Right renal cortex interstitium (tissue), 3 donors: ENCODE data around the gene ERMAP. TPM values are rescaled to one million over a fixed set of nuclear protein-coding genes. Genes with fewer than 3 reads are reported as not detected.

ENCODE experiments used
- DNase-seq, 3 donors: peaks; one replicate each; pipeline ENCODE4 v3.0.0-alpha.2; 2013; ENCODE audit warnings: low read depth in 3 of 3, low spot score in 2 of 3
- polyA plus RNA-seq, 3 donors: library from polyadenylated mRNA; unstranded; fragments of 120-200 nt; gene quantifications; one replicate each; pipeline ENCODE4 v1.2.1, GENCODE V29; 2013; ENCODE audit not compliant: insufficient read length in 3 of 3

The ERMAP gene, protein sequence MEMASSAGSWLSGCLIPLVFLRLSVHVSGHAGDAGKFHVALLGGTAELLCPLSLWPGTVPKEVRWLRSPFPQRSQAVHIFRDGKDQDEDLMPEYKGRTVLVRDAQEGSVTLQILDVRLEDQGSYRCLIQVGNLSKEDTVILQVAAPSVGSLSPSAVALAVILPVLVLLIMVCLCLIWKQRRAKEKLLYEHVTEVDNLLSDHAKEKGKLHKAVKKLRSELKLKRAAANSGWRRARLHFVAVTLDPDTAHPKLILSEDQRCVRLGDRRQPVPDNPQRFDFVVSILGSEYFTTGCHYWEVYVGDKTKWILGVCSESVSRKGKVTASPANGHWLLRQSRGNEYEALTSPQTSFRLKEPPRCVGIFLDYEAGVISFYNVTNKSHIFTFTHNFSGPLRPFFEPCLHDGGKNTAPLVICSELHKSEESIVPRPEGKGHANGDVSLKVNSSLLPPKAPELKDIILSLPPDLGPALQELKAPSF
- 10 to 100 TPM; 21.2 to 21.8 (median 21.7) TPM for polyA plus RNA-seq

DNA sequence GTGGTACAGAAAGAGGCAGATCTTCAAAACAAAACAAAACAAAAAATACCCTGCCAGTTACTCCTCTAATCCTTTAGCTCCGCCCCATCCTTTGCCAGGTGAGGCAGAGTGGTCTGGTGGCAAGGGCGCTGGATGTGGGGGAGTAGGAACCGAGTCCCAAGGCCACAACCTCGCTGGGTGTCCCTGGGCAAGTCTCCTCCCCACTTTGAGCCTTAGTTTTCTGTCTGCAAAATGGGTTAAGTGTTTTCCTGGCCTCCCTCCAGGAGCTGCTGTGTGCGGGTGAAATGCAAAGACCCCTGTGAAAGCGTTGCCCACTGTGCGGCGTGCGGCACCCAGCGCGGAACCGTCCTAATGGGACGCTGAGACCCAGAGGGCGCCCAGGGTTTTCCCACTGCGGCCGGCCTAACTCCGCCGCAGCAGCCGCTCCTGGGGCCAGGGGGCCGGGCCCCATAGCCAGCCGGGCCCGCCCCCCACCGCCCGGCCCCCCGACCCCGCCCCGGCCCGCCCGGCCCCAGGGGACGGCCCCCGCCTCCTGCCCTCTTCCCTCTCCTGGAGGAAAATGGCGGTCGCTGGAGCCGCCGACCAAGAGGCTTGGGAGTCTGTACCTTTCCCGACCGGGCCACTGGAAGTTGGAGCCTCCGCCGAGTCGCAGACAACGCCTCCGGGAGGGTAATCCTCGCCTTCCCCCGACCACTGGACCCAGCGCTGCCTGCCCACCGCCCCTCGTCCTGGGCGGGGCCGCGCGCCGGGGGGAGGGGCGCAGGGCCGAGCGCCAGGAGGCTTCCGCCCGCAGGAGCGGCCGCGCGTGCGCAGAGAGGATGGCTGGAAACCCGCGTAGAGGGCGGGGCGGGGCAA, at the start of gene ERMAP, which contains the start of gene SVBP:
TSS of gene ERMAP (plus strand) at position 538 of the 855 bp plus-strand sequence. CDS start 13,327 bp downstream, outside the sequence.
TSS of gene SVBP (minus strand) at position 813 of the 855 bp plus-strand sequence. CDS start 853 bp downstream, outside the sequence.
- peak; percentile 74 to 81 (median 81) for DNase-seq

DNA sequence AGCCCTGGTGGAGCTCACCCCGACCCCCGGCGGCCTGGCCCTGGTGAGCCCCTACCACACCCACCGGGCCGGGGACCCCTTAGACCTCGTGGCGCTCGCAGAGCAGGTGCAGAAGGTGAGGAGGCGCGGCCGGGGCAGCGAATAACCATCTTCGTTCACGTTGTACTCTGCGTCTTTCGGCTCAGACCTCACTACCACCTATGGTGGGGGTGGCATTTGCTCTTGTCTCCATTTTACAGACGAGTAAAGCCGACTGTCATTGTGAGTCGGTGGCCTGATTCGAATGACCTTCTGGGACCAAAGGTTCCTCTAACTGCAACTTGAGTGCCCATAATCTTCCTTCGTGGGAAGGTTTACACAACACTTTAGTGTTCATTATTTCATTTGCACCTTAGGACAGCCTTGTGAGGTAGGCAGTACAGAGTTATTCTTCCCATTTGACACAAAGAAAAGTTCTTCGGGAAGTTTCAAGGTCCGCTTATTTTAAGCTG, 49.4 kb upstream of the ERMAP start:
- no peak for DNase-seq

DNA sequence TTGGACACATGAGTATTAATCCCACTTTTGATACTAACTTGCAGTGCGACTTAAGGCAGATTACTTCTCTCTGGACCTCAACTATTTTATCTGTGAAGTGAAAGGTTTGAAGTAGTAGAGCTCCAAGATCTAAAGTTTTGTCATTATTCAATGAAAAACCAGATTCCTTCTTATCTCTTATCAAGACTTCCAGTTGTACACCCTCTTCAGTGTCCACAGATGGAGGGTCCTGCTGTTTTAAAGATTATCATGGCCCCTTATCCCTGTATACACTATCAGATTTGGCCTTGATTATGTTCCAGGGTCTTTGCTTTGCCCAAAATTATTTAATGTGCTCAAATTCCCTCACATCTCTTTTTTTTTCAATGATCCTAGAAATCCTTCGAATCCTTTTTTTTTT, 48.8 kb upstream of the ERMAP start:
- DNase-seq = no peak

DNA sequence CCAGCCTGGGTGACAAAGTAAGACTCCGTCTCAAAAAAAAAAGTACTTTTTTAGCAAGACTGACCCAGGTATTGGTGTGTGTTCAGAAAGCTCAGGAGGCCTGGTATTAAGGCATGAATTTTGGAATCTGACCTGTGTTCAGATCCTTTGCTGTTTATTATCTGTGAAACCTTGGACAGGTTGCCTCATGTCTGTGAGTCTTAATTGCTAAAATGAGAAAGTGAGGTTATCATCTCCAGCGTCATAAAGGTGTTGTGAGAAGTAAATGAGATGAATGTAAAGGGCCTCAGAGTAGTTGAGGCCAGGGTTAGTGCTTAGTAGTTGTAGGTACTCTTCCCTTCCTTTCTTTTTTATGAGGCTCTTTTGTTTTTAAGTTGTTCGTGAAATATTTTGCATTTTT, 47.1 kb upstream of the ERMAP start:
- DNase-seq = no peak

DNA sequence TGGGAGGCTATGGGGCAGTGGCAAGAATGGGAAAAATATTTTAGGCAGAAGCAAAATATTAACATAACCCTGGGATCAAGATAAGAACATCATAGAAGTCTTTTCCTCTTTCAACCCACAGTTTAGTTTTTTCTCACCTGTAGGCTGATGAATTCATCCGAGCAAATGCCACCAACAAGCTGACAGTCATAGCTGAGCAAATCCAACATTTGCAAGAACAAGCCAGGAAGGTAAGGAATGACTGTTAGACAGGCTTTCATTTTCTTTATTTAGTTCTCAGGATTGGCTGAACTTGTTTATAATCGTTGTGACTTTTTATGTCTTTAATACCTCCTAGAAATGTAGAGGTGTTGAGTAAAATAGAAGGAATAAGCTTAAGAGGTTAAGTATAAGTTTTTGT, 43.5 kb upstream of the ERMAP start:
- DNase-seq = no peak

DNA sequence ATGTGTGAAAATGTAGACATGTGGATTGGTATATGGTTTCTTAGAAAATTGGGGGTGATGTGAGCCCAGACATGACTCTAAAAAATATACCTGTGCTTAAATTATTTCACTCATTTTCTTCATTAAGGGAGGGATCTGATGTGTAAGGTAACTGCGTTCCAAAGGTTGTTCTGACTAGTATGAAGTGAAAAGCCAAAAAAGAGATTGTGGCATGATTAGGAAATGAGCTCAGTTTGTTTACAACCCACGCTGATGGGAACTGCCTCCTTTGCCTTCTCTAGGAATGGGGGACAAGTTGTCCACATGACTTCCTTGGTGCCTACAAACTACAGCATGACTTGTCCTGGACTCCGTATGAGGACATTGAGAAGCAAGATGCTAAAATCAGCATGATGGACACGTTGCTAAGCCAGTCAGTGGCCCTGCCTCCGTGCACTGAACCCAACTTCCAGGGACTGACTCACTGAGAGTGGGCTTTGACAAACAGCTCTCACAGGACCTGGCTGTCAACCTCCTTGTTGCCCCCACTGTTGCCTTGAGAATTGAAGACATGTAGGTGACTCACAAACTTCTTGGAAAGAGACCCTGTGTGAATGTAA, 41.9 kb upstream of the ERMAP start:
- no peak for DNase-seq

DNA sequence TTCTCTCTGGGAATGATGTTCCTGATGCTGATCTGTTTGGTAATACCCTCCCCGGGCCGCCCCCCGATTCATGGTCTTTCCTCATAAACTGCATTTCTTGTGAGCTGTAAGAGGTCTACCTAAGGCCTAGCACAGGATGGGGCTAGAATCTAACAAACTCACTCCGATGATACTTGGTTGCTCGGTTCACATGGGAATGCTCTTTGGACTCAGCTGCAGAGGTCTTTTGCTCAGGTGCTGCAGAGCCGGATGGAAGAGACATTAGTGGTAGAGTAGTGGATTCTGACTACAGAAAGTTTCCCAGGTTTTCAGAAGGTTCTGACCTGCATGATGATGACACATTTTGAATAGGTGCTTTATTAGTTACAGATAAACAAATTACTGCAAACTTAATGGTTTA, 40.4 kb upstream of the ERMAP start:
- no peak for DNase-seq

DNA sequence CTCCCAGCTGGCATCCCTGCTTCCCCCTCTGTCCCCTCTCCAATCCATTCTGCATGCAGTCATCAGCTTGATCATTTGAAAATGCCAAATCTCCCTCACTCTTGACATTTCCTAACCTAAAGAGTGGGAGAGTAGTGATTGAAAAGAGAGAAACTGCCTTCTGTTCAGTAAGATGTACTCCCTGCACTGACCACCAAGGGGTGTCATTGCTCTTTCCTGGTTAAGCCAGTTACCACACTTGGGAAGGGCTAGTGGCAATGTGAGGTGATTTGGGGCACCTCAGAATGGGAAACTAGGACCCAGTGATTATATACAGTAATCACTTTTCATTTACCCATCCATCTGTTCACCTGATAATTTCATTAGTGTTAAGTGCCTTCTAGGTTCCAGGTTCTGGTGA, 39.1 kb upstream of the ERMAP start:
- no peak for DNase-seq

DNA sequence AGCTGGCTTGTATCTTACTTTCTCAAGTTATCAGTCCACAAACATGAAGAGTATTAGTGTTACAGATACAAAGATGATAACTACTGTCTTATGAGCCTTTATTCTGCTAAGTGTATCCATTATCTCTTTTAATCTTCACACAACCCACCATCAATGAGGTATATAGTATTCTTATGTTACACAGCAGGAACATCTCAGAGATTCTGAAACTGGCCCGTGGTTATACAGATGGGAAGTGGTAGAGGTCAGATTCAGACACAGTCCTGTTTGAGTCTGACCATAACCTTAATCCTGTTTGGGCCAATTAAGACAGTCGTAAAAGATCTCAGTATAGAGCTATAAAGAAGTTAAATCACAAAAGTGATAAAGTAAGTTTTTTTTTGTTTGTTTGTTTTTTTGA, 37.2 kb upstream of the ERMAP start:
- DNase-seq = no peak

DNA sequence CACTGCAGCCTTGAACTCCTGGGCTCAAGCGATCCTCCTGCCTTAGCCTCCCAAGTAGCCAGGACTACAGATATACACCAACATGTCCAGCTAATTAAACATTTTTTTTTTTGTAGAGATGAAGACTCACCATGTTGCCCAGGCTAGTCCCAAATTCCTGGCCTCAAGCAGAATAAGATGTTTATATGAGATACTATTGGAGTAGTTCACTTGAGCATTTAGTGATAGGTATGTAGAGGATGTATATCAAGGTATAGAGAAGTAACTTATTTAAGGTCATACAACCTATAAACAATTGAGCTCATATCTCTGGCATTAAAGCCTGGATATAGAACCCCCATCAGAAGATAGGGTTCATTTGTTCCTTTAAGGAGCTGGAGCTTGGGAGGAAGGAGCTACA, 36.7 kb upstream of the ERMAP start:
- no peak for DNase-seq

DNA sequence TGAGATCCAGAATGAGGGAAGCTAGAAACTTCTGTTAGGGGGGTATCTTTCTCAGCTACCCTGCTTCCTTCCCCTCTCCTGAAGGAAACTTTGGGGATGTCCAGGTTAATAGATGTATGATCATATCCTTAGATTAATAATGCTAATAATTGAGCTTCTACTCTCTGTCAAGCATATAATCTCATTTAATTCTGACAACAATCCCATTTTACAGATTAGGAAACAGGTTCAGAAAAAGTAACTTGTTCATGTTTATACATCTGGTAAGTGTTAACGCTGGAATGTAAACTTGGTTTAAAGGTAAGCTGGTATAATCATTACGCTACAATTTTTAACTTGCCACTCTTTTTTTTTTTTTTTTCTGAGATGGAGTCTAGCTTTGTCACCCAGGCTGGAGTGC, 33.8 kb upstream of the ERMAP start:
- DNase-seq = no peak

DNA sequence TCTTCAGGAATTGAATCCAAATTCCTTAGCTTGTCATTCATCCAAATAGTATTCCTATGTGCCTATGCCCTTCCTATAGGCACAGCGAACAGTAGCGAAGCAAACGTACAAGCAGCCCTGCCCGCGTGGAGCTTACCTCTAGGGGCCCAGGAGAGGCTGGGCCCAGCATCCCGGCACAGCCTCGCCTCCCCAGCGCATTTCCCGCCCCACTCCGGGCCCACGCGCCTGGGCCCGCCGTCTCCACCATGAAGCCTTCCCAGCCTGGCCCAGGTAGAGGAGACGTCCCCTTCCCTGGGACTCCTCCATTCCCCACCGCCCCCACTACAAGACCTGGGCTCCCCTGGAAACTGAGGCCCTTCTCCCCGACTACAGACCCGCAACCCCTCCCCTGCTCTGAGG, 32.4 kb upstream of the ERMAP start:
- no peak for DNase-seq

DNA sequence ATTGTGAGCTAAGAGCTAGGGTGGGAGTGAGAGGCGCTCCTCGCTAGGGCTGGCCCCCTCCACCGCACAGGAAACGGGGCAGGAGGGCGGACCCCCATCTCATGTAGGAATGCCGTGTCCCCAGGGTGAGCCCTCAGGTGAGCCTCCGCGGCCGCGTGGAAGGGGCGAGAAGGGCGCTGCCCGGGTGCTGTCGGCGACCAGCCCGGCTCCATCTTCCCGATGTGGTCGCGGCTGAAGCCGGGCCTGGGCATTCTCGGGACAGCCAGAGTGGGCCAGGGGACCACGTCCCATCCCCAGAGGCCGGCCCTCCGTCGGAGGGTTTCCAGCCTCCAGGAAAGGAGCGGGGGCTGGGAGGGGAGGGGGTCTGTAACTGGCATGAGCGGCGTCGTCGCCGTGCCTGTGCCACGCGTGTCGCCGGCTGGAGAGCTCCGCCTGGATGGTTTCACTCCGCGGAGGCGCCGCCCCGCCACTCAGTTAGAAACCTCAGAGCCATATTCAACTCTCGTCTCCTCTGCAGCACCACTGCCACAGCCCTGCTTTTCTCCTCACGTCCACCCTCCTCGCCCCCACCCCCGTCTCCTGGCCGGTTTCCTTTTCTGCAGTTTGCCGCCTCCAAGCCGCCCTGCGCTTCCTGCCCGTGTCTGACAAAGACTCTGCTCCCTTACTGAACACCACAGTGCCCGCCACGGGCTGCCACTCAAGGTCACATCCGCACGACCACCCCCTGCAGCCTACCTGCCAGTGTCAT, 31.8 kb upstream of the ERMAP start, which contains the start of gene TMEM269:
TSS of gene TMEM269 (plus strand) at position 46 of the 748 bp plus-strand sequence. CDS start 4,903 bp downstream, outside the sequence.
- no peak for DNase-seq

DNA sequence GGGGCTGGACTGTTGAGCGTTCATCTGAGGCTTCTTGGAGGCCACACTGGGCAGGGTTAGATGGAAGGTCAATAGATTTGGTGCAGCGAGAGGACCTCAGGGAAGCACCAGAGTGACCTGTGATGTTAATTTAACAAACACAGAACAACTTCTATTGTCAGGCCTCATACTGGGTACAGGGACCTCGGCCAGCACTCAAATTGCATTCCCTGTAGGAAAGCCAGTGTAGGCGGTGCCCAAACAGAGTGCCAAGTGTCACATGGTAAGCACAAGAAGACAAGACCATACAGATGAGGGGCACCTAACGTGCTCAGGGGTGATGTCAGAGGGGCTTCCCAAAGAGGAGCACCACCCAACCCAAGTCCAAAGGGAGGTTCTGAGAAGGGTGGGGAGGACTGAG, 30.8 kb upstream of the ERMAP start:
- no peak for DNase-seq

DNA sequence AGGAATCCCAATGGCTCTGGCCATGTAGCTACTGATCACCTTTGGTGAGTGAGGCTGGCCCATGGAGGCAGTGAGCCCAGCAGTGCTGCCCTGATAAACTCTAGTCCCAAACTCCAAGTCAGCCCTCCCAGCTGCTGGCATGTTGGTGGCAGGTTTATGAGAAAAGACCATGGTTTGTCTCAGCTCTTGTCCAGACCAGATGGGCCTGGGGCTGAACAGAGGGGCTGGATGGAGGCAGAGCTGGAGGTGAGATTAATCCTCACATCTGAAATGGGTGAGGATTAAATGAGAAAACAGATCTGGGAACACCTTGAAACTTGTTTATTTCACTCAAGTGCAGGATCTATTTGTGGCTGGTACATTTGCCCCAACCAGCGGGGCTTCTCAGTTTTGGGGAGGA, 28.9 kb upstream of the ERMAP start:
- no peak for DNase-seq

DNA sequence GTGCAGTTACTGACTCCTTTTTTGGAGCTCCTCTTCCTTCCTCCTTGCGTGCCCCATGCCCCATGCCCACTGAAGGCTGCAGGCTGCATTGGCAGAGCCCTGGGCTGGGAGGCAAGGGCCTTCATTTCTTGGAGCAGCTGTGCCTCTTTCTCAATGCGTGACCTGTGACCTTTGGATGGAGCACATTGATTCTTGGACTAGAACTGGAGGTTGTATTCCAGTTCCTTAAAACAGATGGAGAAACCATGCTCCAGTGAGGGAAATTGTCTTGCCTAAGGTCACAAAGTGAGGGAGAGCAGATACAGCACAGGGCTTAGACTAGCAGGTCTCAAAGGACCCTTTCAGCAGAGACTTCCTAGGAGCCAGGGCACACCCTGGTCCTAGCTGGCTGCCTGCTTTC, 23.1 kb upstream of the ERMAP start:
- no peak for DNase-seq

DNA sequence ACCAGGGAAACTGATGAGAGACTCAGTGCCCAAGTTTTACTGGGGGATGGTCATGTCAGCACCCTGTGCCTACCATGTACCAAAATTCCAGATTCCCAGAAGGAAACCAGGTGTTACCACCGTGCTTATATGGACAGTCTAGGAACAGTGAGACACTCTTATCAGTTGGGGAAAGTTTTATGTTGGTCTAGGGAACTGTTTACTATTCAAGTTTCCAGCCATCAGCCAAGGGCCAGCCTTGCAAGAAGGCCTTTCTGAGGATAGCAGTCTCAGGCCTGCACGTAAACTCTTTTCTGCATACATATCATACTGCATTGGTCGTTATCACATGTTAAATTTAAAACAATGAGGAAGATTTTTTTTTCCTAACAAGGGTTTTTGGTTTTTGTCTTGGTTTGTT, 19.5 kb upstream of the ERMAP start:
- DNase-seq = no peak

DNA sequence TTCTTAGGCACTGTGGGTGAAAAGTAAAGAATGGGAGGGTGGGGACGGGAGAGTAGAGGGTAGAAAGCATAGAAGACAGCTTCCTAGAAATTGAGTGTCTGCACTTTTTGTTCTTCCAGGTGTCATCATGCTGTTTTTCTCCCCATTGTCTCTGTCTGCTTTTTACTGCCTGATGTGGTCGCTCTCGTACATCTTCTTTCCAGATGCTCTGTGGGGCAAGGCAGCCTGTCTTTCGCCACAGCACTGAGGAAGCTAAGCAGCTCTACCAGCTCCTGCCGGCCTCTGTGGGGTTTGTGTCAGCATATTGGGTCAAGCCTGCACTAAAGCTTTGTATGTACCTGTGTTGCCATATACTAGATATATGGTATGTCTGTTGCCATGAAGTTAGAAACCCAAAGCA, 18.9 kb upstream of the ERMAP start:
- DNase-seq = no peak

DNA sequence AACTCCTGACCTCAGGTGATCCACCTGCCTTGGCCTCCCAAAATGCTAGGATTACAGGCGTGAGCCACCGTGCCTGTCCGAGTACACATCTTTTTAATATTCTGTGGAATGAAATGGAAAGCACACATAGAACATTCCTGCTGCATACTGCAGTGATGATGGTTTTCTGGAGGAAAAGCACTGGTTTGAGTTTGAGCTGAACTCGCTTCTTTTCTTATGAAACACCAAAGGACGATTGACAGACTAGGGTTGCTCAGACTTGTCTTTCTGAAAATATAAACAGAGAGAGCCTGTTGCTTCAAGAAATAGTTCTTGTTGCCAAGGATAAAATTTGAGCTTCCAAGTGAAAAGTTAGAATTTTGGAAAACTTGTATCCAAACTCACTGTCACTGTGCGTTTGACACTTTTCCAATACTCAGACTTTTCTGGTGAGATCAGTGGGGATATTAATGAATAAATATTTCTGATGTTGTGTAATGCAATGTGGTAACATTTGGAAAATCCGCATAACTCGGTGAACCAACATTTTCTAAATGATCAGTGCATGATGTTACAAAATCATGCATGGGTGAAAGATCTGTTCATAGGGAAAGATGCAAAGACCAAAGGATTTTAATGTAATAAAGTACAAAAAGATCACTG, 15.0 kb upstream of the ERMAP start:
- DNase-seq = no peak

DNA sequence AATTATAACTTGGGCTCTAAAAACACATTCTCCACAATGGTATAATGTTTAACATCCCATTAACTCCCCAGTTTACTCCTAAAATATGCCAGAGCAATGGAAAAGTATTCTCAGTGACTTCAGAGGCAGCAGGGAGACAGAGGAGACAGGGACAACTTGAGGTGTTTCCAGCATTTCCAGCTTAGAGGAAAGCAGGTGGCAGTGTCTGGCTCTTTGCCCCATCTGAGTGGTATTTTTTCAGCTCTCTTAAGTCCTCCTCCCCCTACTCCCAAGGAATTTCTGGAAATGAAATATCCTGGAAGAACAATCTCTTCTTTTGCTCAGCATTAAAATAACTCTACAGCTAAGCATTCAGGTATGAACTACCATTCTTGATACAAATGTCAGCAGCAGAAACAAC, 10.8 kb upstream of the ERMAP start:
- DNase-seq = no peak
